ENCODE results near the gene NKX1-2.

The NKX1-2 gene

GRCh38 chr10:124495725-124496124 is 45.9 kb upstream of the NKX1-2 start:
- H3K36me3 ChIP-seq (ENCODE audit: control insufficient read depth, insufficient read depth, low read length): no peaks in the 10 kb centered on the region
- no peaks in the 10 kb centered on the region for H3K27me3 ChIP-seq (replicated peaks; ENCODE audit: control insufficient read depth, insufficient read depth, low read length)
- no peak overlapping the region for H3K4me3 ChIP-seq (replicated peaks; ENCODE audit: low read depth, low read length)
- no peak for TF ChIP-seq CTCF (IDR thresholded peaks at IDR 0.05; ENCODE audit: insufficient read depth, low read length, poor library complexity, severe bottlenecking)
- no peak for DNase-seq (ENCODE audit: extremely low read depth, insufficient read length)

- Histone ChIP-seq H3K36me3 (ENCODE audit: control insufficient read depth, insufficient read depth, low read length) (no peaks in the 10 kb centered on the region), H3K4me3 (replicated peaks; ENCODE audit: low read depth, low read length) (no peak overlapping the region), H3K27me3 (replicated peaks; ENCODE audit: control insufficient read depth, insufficient read depth, low read length) (no peaks in the 10 kb centered on the region)
- no peak for TF ChIP-seq CTCF (IDR thresholded peaks at IDR 0.05; ENCODE audit: insufficient read depth, low read length, poor library complexity, severe bottlenecking)
- DNase-seq (ENCODE audit: extremely low read depth, insufficient read length): no peak
Observed at GRCh38 chr10:124495162-124495561, 45.3 kb upstream of the NKX1-2 start.

- TF ChIP-seq CTCF (IDR thresholded peaks at IDR 0.05; ENCODE audit: insufficient read depth, low read length, poor library complexity, severe bottlenecking): no peak
- Histone ChIP-seq H3K4me3 (replicated peaks; ENCODE audit: low read depth, low read length) (no peak overlapping the region), H3K36me3 (ENCODE audit: control insufficient read depth, insufficient read depth, low read length) (no peaks in the 10 kb centered on the region), H3K27me3 (replicated peaks; ENCODE audit: control insufficient read depth, insufficient read depth, low read length) (no peaks in the 10 kb centered on the region)
- no peak for DNase-seq (ENCODE audit: extremely low read depth, insufficient read length)
Observed at GRCh38 chr10:124494046-124494807, 44.4 kb upstream of the NKX1-2 start.

GRCh38 chr10:124493214-124493882 is 43.5 kb upstream of the NKX1-2 start:
- Histone ChIP-seq H3K36me3 (ENCODE audit: control insufficient read depth, insufficient read depth, low read length) (no peaks in the 10 kb centered on the region), H3K27me3 (replicated peaks; ENCODE audit: control insufficient read depth, insufficient read depth, low read length) (no peaks in the 10 kb centered on the region), H3K4me3 (replicated peaks; ENCODE audit: low read depth, low read length) (no peak overlapping the region)
- no peak for TF ChIP-seq CTCF (IDR thresholded peaks at IDR 0.05; ENCODE audit: insufficient read depth, low read length, poor library complexity, severe bottlenecking)
- no peak for DNase-seq (ENCODE audit: extremely low read depth, insufficient read length)

GRCh38 chr10:124492266-124492665 is 42.4 kb upstream of the NKX1-2 start:
- TF ChIP-seq CTCF (IDR thresholded peaks at IDR 0.05; ENCODE audit: insufficient read depth, low read length, poor library complexity, severe bottlenecking): no peak
- no peak for DNase-seq (ENCODE audit: extremely low read depth, insufficient read length)

More at GRCh38 chr10:124492266-124492665, 42.4 kb upstream of the NKX1-2 start:
- no peaks in the 10 kb centered on the region for H3K27me3 ChIP-seq (replicated peaks; ENCODE audit: control insufficient read depth, insufficient read depth, low read length)
- H3K36me3 ChIP-seq (ENCODE audit: control insufficient read depth, insufficient read depth, low read length): no peaks in the 10 kb centered on the region
- H3K4me3 ChIP-seq (replicated peaks; ENCODE audit: low read depth, low read length): no peak overlapping the region

Measured in GM06990 (cell line).